ENCODE data around the gene EYS. TPM values are rescaled to one million over a fixed set of nuclear protein-coding genes. Genes with fewer than 3 reads are reported as not detected.

Gene EYS
- total and polyA plus RNA-seq, 2 of the 13 experiments (the other 11 are each of a cell fraction or from before 2014, with no cell fraction given): 0.04 to 0.07 TPM

GRCh38 chr6:65399355-65400084 lies 307.5 kb downstream of the EYS start (continued):
- no peak for TF ChIP-seq KIAA2018 (CRISPR knock-in tag; IDR thresholded peaks at IDR 0.05; ENCODE audit: borderline replicate concordance)

DNA sequence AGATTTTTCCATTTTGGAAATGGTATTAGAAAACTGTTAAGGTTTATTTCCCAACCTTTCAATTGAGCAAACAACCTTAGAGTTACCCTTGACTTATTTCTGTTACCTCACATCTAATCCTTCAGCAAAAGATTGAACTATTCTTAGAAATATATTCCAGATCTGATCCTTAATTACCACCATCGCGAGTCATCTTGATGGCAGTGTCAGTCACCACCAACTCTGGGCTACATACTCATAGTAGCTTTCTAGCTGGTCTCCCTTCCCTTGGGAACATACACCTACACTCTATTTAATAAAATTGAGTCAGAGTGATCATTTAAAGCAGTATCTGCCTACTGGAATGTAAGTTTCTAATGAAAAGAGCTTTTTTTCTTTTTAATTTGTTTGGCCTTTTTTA lies 308.2 kb downstream of the EYS start:
- no peaks in the 10 kb centered on the region for H3K9me3 ChIP-seq (ENCODE audit: low read length)
- WGBS (ENCODE audit: low lambda C conversion rate): 0% methylated on average over 2 of the region's 2 CpGs
- no peak for DNase-seq (ENCODE audit: low spot score)
- H3K27ac ChIP-seq (ENCODE audit: extremely low read length, insufficient read depth, low read length): no peak overlapping the region
- ATAC-seq: no peak
- no peaks in the 10 kb centered on the region for H3K79me2 ChIP-seq (ENCODE audit: insufficient read depth, low read length)
- no peaks in the 10 kb centered on the region for H4K20me1 ChIP-seq (ENCODE audit: insufficient read depth, low read length)
- no peak for FAIRE-seq
- H3K27me3 ChIP-seq (ENCODE audit: control insufficient read depth in 1 of 2, insufficient read depth in 2 of 2, low read length in 2 of 2): no peaks in the 10 kb centered on the region
- in situ Hi-C loops (cut with HindIII; ENCODE audit: extremely low pct_ligation_motif_present, low pct_unique_long_range_greater_than_20kb): no loop called here
- ChIA-PET POLR2A (no interaction called here), CTCF (ENCODE audit: low intra/inter-chr PET ratio, low total read pairs) (no interaction called here)
- no peak overlapping the region for H3K4me3 ChIP-seq (replicated peaks in 1 of 3; ENCODE audit: insufficient read depth in 1 of 3, low read depth in 2 of 3, low read length in 3 of 3)
- H3K9ac ChIP-seq (ENCODE audit: insufficient read depth, low read depth, low read length): no peak overlapping the region
- intact Hi-C loops (cut with micrococcal nuclease; ENCODE audit: unreplicated experiment): no loop called here
- no peaks in the 10 kb centered on the region for H3K4me1 ChIP-seq (ENCODE audit: insufficient read depth, low read length)
- BruUV-seq (replicated peaks): no TSS peak
- no peak overlapping the region for H2AFZ ChIP-seq (ENCODE audit: low read length)
- H3K4me2 ChIP-seq (ENCODE audit: low read depth, low read length): no peak overlapping the region
- H3K36me3 ChIP-seq (replicated peaks in 1 of 2; ENCODE audit: control insufficient read depth in 1 of 2, insufficient read depth in 2 of 2, low read length in 2 of 2): no peaks in the 10 kb centered on the region
- TF ChIP-seq ZNF549 (CRISPR knock-in tag; IDR thresholded peaks at IDR 0.05): no peak
- TF ChIP-seq, protein P1, sequence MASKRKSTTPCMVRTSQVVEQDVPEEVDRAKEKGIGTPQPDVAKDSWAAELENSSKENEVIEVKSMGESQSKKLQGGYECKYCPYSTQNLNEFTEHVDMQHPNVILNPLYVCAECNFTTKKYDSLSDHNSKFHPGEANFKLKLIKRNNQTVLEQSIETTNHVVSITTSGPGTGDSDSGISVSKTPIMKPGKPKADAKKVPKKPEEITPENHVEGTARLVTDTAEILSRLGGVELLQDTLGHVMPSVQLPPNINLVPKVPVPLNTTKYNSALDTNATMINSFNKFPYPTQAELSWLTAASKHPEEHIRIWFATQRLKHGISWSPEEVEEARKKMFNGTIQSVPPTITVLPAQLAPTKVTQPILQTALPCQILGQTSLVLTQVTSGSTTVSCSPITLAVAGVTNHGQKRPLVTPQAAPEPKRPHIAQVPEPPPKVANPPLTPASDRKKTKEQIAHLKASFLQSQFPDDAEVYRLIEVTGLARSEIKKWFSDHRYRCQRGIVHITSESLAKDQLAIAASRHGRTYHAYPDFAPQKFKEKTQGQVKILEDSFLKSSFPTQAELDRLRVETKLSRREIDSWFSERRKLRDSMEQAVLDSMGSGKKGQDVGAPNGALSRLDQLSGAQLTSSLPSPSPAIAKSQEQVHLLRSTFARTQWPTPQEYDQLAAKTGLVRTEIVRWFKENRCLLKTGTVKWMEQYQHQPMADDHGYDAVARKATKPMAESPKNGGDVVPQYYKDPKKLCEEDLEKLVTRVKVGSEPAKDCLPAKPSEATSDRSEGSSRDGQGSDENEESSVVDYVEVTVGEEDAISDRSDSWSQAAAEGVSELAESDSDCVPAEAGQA (IDR thresholded peaks at IDR 0.05; ENCODE audit: low read depth): no peak
- TF ChIP-seq, protein P1 (CRISPR knock-in tag; IDR thresholded peaks at IDR 0.05; ENCODE audit: borderline replicate concordance): no peak
- no peak for TF ChIP-seq HNRNPUL1 (IDR thresholded peaks at IDR 0.05; ENCODE audit: low read depth, low read length)
- TF ChIP-seq EEA1 (CRISPR knock-in tag; IDR thresholded peaks at IDR 0.05; ENCODE audit: borderline replicate concordance): no peak

Measured in HepG2 (cell line).